WI38 (cell line): ENCODE measurements around the gene TP53BP1.

Source experiments
- H3K4me3 ChIP-seq: 2 replicates; pipeline ENCODE4 v1.5.1; 2011; ENCODE audit warnings: low read depth, mild to moderate bottlenecking, control low read depth, low read length
- CTCF ChIP-seq: IDR thresholded peaks from 2 replicates; pipeline ENCODE4 v1.5.1; 2012; ENCODE audit warnings: low read depth, mild to moderate bottlenecking, control low read depth, low read length

TP53BP1 gene

GRCh38 chr15:43436395-43436794 lies 56.6 kb downstream of the TP53BP1 start:
- TF ChIP-seq CTCF = no peak
- no peak overlapping the region for H3K4me3 ChIP-seq

DNA sequence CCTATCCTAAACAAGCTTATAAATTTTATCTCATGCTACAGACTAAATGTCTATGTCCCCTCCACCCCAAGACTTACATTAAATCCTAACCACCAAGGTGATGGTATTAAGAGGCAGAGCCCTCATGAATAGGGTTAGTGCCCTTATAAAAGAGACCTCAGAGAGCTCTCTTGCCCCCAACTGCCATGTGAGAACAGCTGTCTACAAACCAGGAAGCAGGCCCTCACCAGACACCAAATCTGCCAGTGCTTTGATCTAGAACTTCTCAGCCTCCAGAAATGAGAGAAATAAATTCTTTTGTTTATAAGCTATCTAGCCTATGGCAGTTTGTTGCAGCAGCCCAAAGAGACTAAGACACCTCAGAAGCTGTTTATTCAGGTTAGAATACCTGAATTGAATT lies 58.5 kb downstream of the TP53BP1 start:
- no peak overlapping the region for H3K4me3 ChIP-seq
- no peak for TF ChIP-seq CTCF

DNA sequence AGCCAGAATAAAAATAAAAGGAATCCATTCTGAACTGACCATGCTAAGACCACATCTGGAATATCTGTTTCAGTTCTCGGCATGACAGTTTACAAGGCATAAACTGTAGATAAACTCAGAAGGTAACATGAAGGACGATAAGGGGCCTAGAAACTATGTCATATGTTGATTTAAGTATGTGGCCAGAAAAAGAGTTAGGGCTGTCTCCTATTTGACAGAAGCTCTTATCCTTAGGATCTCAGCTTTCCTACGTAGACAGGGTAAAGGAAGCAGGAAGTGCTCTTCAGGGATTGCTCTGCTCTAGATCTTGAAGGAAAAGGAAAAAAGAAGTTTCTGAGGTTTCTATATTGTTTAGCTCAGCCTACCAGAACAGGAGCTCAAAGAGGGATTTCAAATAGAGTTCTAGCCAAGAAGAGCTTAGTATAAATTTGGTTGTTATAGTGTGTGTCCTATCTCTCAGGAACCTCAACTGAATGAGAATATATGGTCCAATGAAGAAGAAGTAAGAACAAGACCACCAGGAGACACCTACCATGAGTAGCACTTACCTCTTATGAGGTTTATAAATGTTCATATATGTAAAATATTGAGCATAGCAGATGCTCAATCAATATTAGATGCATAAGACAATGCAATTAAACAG lies 59.2 kb downstream of the TP53BP1 start:
- H3K4me3 ChIP-seq = no peak overlapping the region
- TF ChIP-seq CTCF = no peak

GRCh38 chr15:43433165-43433564 lies 59.8 kb downstream of the TP53BP1 start:
- no peak for TF ChIP-seq CTCF

GRCh38 chr15:43429687-43430086 lies 63.3 kb downstream of the TP53BP1 start:
- TF ChIP-seq CTCF = no peak

More at GRCh38 chr15:43433165-43433564, 59.8 kb downstream of the TP53BP1 start:
- no peak overlapping the region for H3K4me3 ChIP-seq

DNA sequence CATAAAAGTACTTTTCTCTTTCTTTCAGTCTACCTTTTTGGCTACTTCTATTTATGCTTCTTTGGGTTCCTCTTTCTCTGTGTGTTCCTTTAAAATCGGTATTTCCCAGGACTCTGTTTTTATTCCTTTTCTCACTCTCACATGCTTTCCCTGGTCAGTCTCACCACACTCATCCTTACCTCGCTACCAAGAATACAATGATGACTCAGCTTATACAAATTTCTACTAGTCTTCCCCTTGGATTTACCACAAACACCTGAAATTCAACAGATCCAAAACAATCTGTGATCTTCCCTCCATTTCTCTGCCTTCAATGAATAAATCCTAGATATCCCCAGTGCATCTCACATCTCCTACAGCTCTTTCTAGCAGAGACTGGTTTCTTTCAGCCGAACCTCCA lies 69.2 kb downstream of the TP53BP1 start:
- H3K4me3 ChIP-seq = no peak overlapping the region
- no peak for TF ChIP-seq CTCF

More at GRCh38 chr15:43429687-43430086, 63.3 kb downstream of the TP53BP1 start:
- H3K4me3 ChIP-seq = no peak overlapping the region

DNA sequence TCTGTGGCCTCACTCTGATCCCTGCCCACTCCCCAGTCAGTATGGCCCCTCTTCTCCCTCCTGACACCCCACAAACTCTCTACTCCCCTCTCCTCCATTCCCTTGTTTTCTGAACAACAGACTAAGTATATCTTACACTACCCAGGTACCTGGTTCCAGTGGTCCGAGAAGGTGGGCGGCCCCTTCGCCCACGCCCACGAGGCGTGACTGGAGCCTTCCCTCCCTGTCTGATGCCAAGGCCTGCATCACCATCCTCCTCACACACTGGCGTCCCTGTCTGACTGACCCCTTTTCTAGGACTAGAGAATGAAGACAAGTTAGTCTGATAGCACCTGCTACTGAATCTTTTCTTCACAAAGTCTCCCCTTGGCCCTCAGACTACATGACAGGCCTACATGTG lies 72.1 kb downstream of the TP53BP1 start:
- H3K4me3 ChIP-seq = no peak overlapping the region
- TF ChIP-seq CTCF = no peak
